ENCODE data around the gene BMP8A. TPM values are rescaled to one million over a fixed set of nuclear protein-coding genes. Genes with fewer than 3 reads are reported as not detected.
A peak's percentile ranks its signal among the peaks of the same experiment; 100 is the strongest.

BMP8A gene
- total and polyA plus RNA-seq, 9 of the 15 experiments (the other 6 are each of a cell fraction or from before 2014, with no cell fraction given) = 0.05 to 0.31 TPM; not detected in 7

GRCh38 chr1:39481289-39481688, 10.1 kb upstream of the BMP8A start (continued):
- no peak for TF ChIP-seq BDP1 (IDR thresholded peaks at IDR 0.05; ENCODE audit: insufficient read depth, insufficient read length)
- no peak for TF ChIP-seq KLF16 (IDR thresholded peaks at IDR 0.05)
- TF ChIP-seq, protein P1, sequence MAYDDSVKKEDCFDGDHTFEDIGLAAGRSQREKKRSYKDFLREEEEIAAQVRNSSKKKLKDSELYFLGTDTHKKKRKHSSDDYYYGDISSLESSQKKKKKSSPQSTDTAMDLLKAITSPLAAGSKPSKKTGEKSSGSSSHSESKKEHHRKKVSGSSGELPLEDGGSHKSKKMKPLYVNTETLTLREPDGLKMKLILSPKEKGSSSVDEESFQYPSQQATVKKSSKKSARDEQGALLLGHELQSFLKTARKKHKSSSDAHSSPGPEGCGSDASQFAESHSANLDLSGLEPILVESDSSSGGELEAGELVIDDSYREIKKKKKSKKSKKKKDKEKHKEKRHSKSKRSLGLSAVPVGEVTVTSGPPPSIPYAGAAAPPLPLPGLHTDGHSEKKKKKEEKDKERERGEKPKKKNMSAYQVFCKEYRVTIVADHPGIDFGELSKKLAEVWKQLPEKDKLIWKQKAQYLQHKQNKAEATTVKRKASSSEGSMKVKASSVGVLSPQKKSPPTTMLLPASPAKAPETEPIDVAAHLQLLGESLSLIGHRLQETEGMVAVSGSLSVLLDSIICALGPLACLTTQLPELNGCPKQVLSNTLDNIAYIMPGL (CRISPR knock-in tag; IDR thresholded peaks at IDR 0.05) = no peak
- TF ChIP-seq ETV1 (tag; conservative IDR thresholded peaks at IDR 0.05; ENCODE audit: low read depth) = no peak
- no peak for TF ChIP-seq ZNF780A (CRISPR knock-in tag; IDR thresholded peaks at IDR 0.05)
- TF ChIP-seq ZNF785 (CRISPR knock-in tag; IDR thresholded peaks at IDR 0.05) = no peak
- no peak for TF ChIP-seq SRSF3 (IDR thresholded peaks at IDR 0.05; ENCODE audit: insufficient read depth, low read length)

- CTCF ChIA-PET (ENCODE audit: low intra/inter-chr PET ratio) = no interaction called here
- no peak for DNase-seq (ENCODE audit: extremely low read depth in 1 of 4, low spot score in 3 of 4)
- ATAC-seq = no peak
- no peak for TF ChIP-seq KHSRP (IDR thresholded peaks at IDR 0.05)
- TF ChIP-seq SETDB1 (IDR thresholded peaks at IDR 0.05; ENCODE audit: low read length) = no peak
- TF ChIP-seq HNRNPUL1 (IDR thresholded peaks at IDR 0.05; ENCODE audit: low read length) = no peak
- peak; percentile 71; the same call in 1 of the 2 replicates for TF ChIP-seq CEBPB (tag; IDR thresholded peaks at IDR 0.05)
- TF ChIP-seq CEBPG (CRISPR knock-in tag; IDR thresholded peaks at IDR 0.05) = no peak
- TF ChIP-seq CEBPG (tag; conservative IDR thresholded peaks at IDR 0.05 in 1 of 2, IDR thresholded peaks at IDR 0.05 in 1 of 2) = 0 out of 4 replicates have a peak, but pooled peaks of 1 of the 2 experiments have one; percentile 22
- no peak for TF ChIP-seq NCOR1 (IDR thresholded peaks at IDR 0.05)
- POLR2A ChIA-PET = no interaction called here
- no peaks in the 10 kb centered on the region for H3K9me1 ChIP-seq (ENCODE audit: control insufficient read depth, insufficient read depth, low read length)
- 21% methylated on average over 1 of the region's 1 CpG for WGBS (ENCODE audit: insufficient coverage, low coverage, missing lambda C conversion rate)
- H3K36me3 ChIP-seq (ENCODE audit: control insufficient read depth, insufficient read depth, low read length) = peaks cover 74% of the 10 kb centered on the region
- no peak overlapping the region for H3K4me3 ChIP-seq
- no peaks in the 10 kb centered on the region for H3K9me3 ChIP-seq (replicated peaks; ENCODE audit: control insufficient read depth, insufficient read depth, low read depth, low read length)
- in situ Hi-C loops (cut with MboI) (no loop called here), intact Hi-C loops (cut with micrococcal nuclease) (no loop called here)
- H2AFZ ChIP-seq (ENCODE audit: low read depth, low read length) = no peak overlapping the region
- H3K79me2 ChIP-seq (ENCODE audit: control insufficient read depth, insufficient read depth, low read length) = no peaks in the 10 kb centered on the region
- H3K27ac ChIP-seq (ENCODE audit: extremely low read depth, low read depth, low read length) = no peak overlapping the region
- H3K4me1 ChIP-seq (replicated peaks in 1 of 2; ENCODE audit: control insufficient read depth in 2 of 2, insufficient read depth in 2 of 2, low read length in 2 of 2) = no peaks in the 10 kb centered on the region
- FAIRE-seq = no peak
- no peak overlapping the region for H3K9ac ChIP-seq (ENCODE audit: insufficient read depth in 1 of 2, low read depth in 2 of 2, low read length in 2 of 2)
- no peaks in the 10 kb centered on the region for H4K20me1 ChIP-seq (replicated peaks; ENCODE audit: control insufficient read depth, insufficient read depth, low read length)
- H3K27me3 ChIP-seq (ENCODE audit: control insufficient read depth in 2 of 2, insufficient read depth in 2 of 2, low read length in 2 of 2) = no peaks in the 10 kb centered on the region
- no TSS peak for BruUV-seq (replicated peaks)
- no peak overlapping the region for H3K4me2 ChIP-seq (ENCODE audit: insufficient read depth, low read length)
Observed at GRCh38 chr1:39483276-39483675, 8.2 kb upstream of the BMP8A start.

Measured in K562 (cell line).